CD14-positive monocyte (primary cell): ENCODE results near the gene SLC35A5. TPM values are rescaled to one million over a fixed set of nuclear protein-coding genes. Genes with fewer than 3 reads are reported as not detected.

Experiments
- DNase-seq, 3 donors: peaks; one replicate each; pipeline ENCODE4 v3.0.0-alpha.2; 2011 to 2022
- H2AFZ ChIP-seq: 2 replicates; pipeline ENCODE4 v1.6.0; 2012; ENCODE audit warnings: mild to moderate bottlenecking, low read depth, low read length, inconsistent platforms; ENCODE audit not compliant: insufficient read depth, poor library complexity, severe bottlenecking
- H3K27ac ChIP-seq, 2 donors: 1 replicate in 1 of 2; 2 replicates in 1 of 2; pipeline ENCODE4 v1.5.1; 2012 to 2013; ENCODE audit warnings: low read length in 2 of 2, control low read depth in 1 of 2, inconsistent platforms in 1 of 2, low read depth in 1 of 2, mild to moderate bottlenecking in 1 of 2
- H3K27me3 ChIP-seq, 2 donors: one replicate each; pipeline versions ENCODE4 v1.6.0 to v1.6.1; 2011 to 2013; ENCODE audit warnings: low read length in 2 of 2; ENCODE audit not compliant: control insufficient read depth in 2 of 2, insufficient read depth in 2 of 2
- H3K36me3 ChIP-seq, 2 donors: replicated peaks in 1 of 2; 1 replicate in 1 of 2; 2 replicates in 1 of 2; pipeline versions ENCODE4 v1.5.1 to v1.6.1; 2012 to 2013; ENCODE audit warnings: low read length in 2 of 2, control low read depth in 1 of 2, inconsistent platforms in 1 of 2, mild to moderate bottlenecking in 1 of 2; ENCODE audit not compliant: insufficient read depth in 2 of 2, control insufficient read depth in 1 of 2
- H3K4me1 ChIP-seq, 2 donors: 1 replicate in 1 of 2; 2 replicates in 1 of 2; pipeline versions ENCODE4 v1.5.1 to v1.6.1; 2012 to 2013; ENCODE audit warnings: low read length in 2 of 2, control low read depth in 1 of 2, inconsistent platforms in 1 of 2, mild to moderate bottlenecking in 1 of 2, moderate library complexity in 1 of 2; ENCODE audit not compliant: insufficient read depth in 2 of 2, control insufficient read depth in 1 of 2
- H3K4me2 ChIP-seq: replicated peaks from 2 replicates; pipeline ENCODE3; 2012; ENCODE audit warnings: low read length, moderate library complexity, mild to moderate bottlenecking; ENCODE audit not compliant: poor library complexity, severe bottlenecking; ENCODE audit errors: extremely low read depth
- H3K4me3 ChIP-seq, 3 experiments: fragments of 200-600 bp in 1 of 3; sonication (generic) in 1 of 3; replicated peaks in 1 of 3; 1 replicate in 2 of 3; 2 replicates in 1 of 3; pipeline ENCODE4 v1.5.1; 2011 to 2013; ENCODE audit warnings: low read length in 3 of 3, mild to moderate bottlenecking in 3 of 3, control low read depth in 2 of 3, low read depth in 2 of 3, inconsistent platforms in 1 of 3, moderate library complexity in 1 of 3
- H3K79me2 ChIP-seq: 2 replicates; pipeline ENCODE4 v1.6.0; 2012; ENCODE audit warnings: mild to moderate bottlenecking, control low read depth, inconsistent platforms, low read length, moderate library complexity; ENCODE audit not compliant: insufficient read depth
- H3K9ac ChIP-seq: 2 replicates; pipeline ENCODE4 v1.6.0; 2017; ENCODE audit warnings: low read length, mild to moderate bottlenecking; ENCODE audit not compliant: insufficient read depth, poor library complexity, severe bottlenecking
- H3K9me3 ChIP-seq, 2 donors: replicated peaks in 1 of 2; 1 replicate in 1 of 2; 2 replicates in 1 of 2; pipeline versions ENCODE4 v1.5.1 to v1.6.1; 2012 to 2013; ENCODE audit warnings: low read length in 2 of 2, control low read depth in 1 of 2; ENCODE audit not compliant: control insufficient read depth in 1 of 2, insufficient read depth in 1 of 2
- H4K20me1 ChIP-seq: 2 replicates; pipeline ENCODE4 v1.6.0; 2012; ENCODE audit warnings: mild to moderate bottlenecking, low read length, control low read depth, moderate library complexity; ENCODE audit not compliant: insufficient read depth
- H3K27ac Mint-ChIP-seq, 7 donors: one replicate each; pipeline ENCODE4 v1.8.0; 2020; ENCODE audit warnings: mild to moderate bottlenecking in 7 of 7, mixed read lengths in 7 of 7, moderate library complexity in 6 of 7, inconsistent platforms in 2 of 7
- H3K27me3 Mint-ChIP-seq, 3 donors: one replicate each; pipeline ENCODE4 v1.8.0; 2021 to 2022; ENCODE audit warnings: low read depth in 3 of 3, mild to moderate bottlenecking in 3 of 3, mixed read lengths in 3 of 3, moderate library complexity in 3 of 3, inconsistent platforms in 1 of 3
- H3K36me3 Mint-ChIP-seq, 2 donors: one replicate each; pipeline ENCODE4 v1.8.0; 2020; ENCODE audit warnings: mixed read lengths in 2 of 2, inconsistent platforms in 1 of 2, mild to moderate bottlenecking in 1 of 2
- H3K4me1 Mint-ChIP-seq: one replicate; pipeline ENCODE4 v1.8.0; 2020; ENCODE audit warnings: mild to moderate bottlenecking, mixed read lengths
- H3K4me3 Mint-ChIP-seq, 2 donors: one replicate each; pipeline ENCODE4 v1.8.0; 2020; ENCODE audit warnings: mild to moderate bottlenecking in 2 of 2, mixed read lengths in 2 of 2, moderate library complexity in 1 of 2
- H3K9me3 Mint-ChIP-seq, 7 donors: one replicate each; pipeline ENCODE4 v1.8.0; 2020 to 2022; ENCODE audit warnings: mixed read lengths in 7 of 7, mild to moderate bottlenecking in 6 of 7, moderate library complexity in 6 of 7, inconsistent platforms in 2 of 7
- WGBS: methylation state at CpG from one replicate; pipeline ENCODE4 v1.1.5; 2013; ENCODE audit warnings: missing lambda C conversion rate; ENCODE audit not compliant: insufficient coverage; 5-methylcytosine and 5-hydroxymethylcytosine counted together
- intact Hi-C, 2 donors: fragments of 100-400 bp; cut with micrococcal nuclease; formaldehyde crosslinking; loops; one replicate each; pipeline versions ENCODE4 v1.15.0 to v1.15.1; 2023
- polyA plus RNA-seq, 3 donors: library from polyadenylated mRNA; depleted of rRNA in 1 of 3; unstranded in 2 of 3; stranded (reverse) in 1 of 3; fragments of 300-500 nt in 2 of 3; fragments of >200 nt in 1 of 3; fragmentation: Illumina TruSeq in 2 of 3; gene quantifications; 1 replicate in 2 of 3; 2 replicates in 1 of 3; pipeline ENCODE4 v1.2.3, GENCODE V29; 2012 to 2021
- TF ChIP-seq, protein P1 (sequence below): fragments of 200-600 bp; IDR thresholded peaks from one replicate; pipeline ENCODE4 v1.8.0; 2022; ENCODE audit warnings: antibody characterized with exemption, mild to moderate bottlenecking

Gene SLC35A5
- polyA plus RNA-seq, 3 donors, result 16.8 to 74.1 (median 61.3) TPM

DNA sequence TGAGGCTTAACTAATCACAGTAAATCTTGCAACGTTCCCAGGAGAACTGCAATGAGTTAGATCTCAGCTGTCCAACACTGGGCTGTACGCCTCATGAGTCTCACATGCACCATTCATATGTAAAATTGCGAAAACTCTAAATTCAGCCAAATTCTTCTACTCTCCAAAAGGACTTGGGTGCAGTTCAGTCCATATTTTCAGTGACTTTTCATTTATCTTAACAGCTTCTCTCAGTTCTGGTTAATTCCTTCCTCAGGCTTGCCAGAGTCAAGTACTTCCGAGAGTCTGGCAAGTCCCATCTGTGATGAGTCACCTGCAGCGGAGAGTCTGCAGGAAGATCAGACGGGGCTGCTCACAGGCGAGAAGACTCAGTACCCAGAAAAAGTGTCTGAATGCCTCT is 67.6 kb downstream of the SLC35A5 start:
- TF ChIP-seq, protein P1, sequence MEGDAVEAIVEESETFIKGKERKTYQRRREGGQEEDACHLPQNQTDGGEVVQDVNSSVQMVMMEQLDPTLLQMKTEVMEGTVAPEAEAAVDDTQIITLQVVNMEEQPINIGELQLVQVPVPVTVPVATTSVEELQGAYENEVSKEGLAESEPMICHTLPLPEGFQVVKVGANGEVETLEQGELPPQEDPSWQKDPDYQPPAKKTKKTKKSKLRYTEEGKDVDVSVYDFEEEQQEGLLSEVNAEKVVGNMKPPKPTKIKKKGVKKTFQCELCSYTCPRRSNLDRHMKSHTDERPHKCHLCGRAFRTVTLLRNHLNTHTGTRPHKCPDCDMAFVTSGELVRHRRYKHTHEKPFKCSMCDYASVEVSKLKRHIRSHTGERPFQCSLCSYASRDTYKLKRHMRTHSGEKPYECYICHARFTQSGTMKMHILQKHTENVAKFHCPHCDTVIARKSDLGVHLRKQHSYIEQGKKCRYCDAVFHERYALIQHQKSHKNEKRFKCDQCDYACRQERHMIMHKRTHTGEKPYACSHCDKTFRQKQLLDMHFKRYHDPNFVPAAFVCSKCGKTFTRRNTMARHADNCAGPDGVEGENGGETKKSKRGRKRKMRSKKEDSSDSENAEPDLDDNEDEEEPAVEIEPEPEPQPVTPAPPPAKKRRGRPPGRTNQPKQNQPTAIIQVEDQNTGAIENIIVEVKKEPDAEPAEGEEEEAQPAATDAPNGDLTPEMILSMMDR, result no peak

DNA sequence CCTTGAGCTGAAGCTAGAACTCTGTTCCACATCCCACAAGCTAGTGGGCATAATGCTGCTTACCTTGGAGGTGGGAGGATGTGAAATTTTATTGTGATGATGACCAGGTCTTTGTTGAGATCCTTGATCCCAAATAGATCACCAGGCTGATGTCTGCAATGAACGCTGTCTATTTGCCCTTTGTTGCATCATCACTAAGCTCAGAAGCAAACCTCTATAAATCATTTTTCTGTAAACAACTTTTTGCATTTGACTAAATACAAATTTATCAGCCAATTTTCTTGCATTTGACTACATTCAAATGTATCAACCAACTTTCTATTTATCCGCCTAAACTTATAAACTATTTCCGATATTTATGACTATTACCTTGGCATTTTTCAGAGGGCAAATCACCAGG is 69.4 kb downstream of the SLC35A5 start:
- no peak overlapping the region for H3K4me2 ChIP-seq
- no peak overlapping the region for H3K27ac ChIP-seq
- TF ChIP-seq, protein P1, result no peak
- Mint-ChIP-seq H3K27ac (no peak overlapping the region), H3K4me3 (no peak overlapping the region), H3K4me1 (peaks cover 15% of the 10 kb centered on the region), H3K9me3 (no peaks in the 10 kb centered on the region), H3K27me3 (peaks cover 0 to 3% (median 0%) of the 10 kb centered on the region in 3 donors), H3K36me3 (no peaks in the 10 kb centered on the region)
- no peaks in the 10 kb centered on the region for H4K20me1 ChIP-seq
- no peak for DNase-seq
- H3K4me1 ChIP-seq, result no peaks in the 10 kb centered on the region
- no peaks in the 10 kb centered on the region for H3K36me3 ChIP-seq
- H3K9me3 ChIP-seq, result no peaks in the 10 kb centered on the region
- H3K27me3 ChIP-seq, result no peaks in the 10 kb centered on the region
- no peak overlapping the region for H2AFZ ChIP-seq
- no peak overlapping the region for H3K9ac ChIP-seq
- intact Hi-C loops, result no loop called here
- H3K79me2 ChIP-seq, result no peaks in the 10 kb centered on the region
- no peak overlapping the region for H3K4me3 ChIP-seq
- 100% methylated on average over 1 of the region's 3 CpGs for WGBS

More for the DNA sequence above, 67.6 kb downstream of the SLC35A5 start:
- no peaks in the 10 kb centered on the region for H3K27me3 ChIP-seq
- no peak overlapping the region for H3K4me2 ChIP-seq
- intact Hi-C loops, result no loop called here
- H3K4me1 ChIP-seq, result no peaks in the 10 kb centered on the region
- 72% methylated on average over 7 of the region's 7 CpGs for WGBS
- Mint-ChIP-seq H3K4me3 (no peak overlapping the region), H3K27ac (no peak overlapping the region), H3K36me3 (no peaks in the 10 kb centered on the region), H3K4me1 (peaks cover 15% of the 10 kb centered on the region), H3K27me3 (peaks cover 0 to 3% (median 0%) of the 10 kb centered on the region in 3 donors), H3K9me3 (no peaks in the 10 kb centered on the region)
- H3K27ac ChIP-seq, result no peak overlapping the region
- no peaks in the 10 kb centered on the region for H3K79me2 ChIP-seq
- H3K9ac ChIP-seq, result no peak overlapping the region
- no peak overlapping the region for H3K4me3 ChIP-seq
- H4K20me1 ChIP-seq, result no peaks in the 10 kb centered on the region
- no peak overlapping the region for H2AFZ ChIP-seq
- H3K9me3 ChIP-seq, result no peaks in the 10 kb centered on the region
- no peaks in the 10 kb centered on the region for H3K36me3 ChIP-seq
- peak; percentile 12 to 67 (median 18) for DNase-seq
